SU-DHL-6 (cell line): ENCODE measurements around the gene GLMP.

Experiments used
- H2AFZ ChIP-seq: fragments of 200-600 bp; sonication (generic); 2 replicates; pipeline ENCODE4 v1.6.1; 2014; ENCODE audit warnings: low read depth, mild to moderate bottlenecking, moderate library complexity, mixed read lengths, antibody characterized with exemption, low read length; ENCODE audit not compliant: severe bottlenecking
- H3F3A ChIP-seq: fragments of 200-600 bp; shearing (Covaris generic); 2 replicates; pipeline ENCODE4 v1.6.0; 2016; ENCODE audit warnings: antibody characterized with exemption, mild to moderate bottlenecking; ENCODE audit not compliant: insufficient read depth
- H3K27ac ChIP-seq: fragments of 200-600 bp; sonication (generic); 2 replicates; pipeline ENCODE4 v1.5.1; 2016; ENCODE audit warnings: low read depth, mild to moderate bottlenecking, low read length, moderate library complexity, mixed read lengths
- H3K27me3 ChIP-seq: fragments of 200-600 bp; sonication (generic), shearing (Covaris generic); 2 replicates; pipeline ENCODE4 v1.6.0; 2014; ENCODE audit warnings: mild to moderate bottlenecking, low read length
- H3K36me3 ChIP-seq: fragments of 200-600 bp; sonication (generic); 2 replicates; pipeline ENCODE4 v1.6.1; 2014; ENCODE audit warnings: mild to moderate bottlenecking, low read length, mixed read lengths
- H3K4me2 ChIP-seq: fragments of 300-600, 200-600 bp; shearing (Covaris generic), sonication (generic); 2 replicates; pipeline ENCODE4 v1.6.0; 2014; ENCODE audit warnings: low read length, low read depth, mild to moderate bottlenecking; ENCODE audit not compliant: poor library complexity, severe bottlenecking
- H3K4me3 ChIP-seq: fragments of 200-600 bp; sonication (generic); 2 replicates; pipeline ENCODE4 v1.5.1; 2014; ENCODE audit warnings: antibody characterized with exemption, low read length, mild to moderate bottlenecking, mixed read lengths; ENCODE audit not compliant: insufficient read depth, poor library complexity, severe bottlenecking
- H3K79me2 ChIP-seq: fragments of 200-600 bp; sonication (generic); 2 replicates; pipeline ENCODE4 v1.6.1; 2014; ENCODE audit warnings: mild to moderate bottlenecking, low read length, moderate library complexity; ENCODE audit not compliant: insufficient read depth
- H3K9ac ChIP-seq: fragments of 200-600 bp; sonication (generic); 2 replicates; pipeline ENCODE4 v1.7.0; 2014; ENCODE audit warnings: mild to moderate bottlenecking, low read length
- H3K9me2 ChIP-seq: fragments of 200-600 bp; sonication (generic); replicated peaks from 2 replicates; pipeline ENCODE4 v1.6.1; 2014; ENCODE audit warnings: low read length; ENCODE audit not compliant: insufficient read depth
- H3K9me3 ChIP-seq: fragments of 200-600 bp; sonication (generic); 2 replicates; pipeline ENCODE4 v1.6.1; 2014; ENCODE audit warnings: low read length, mixed read lengths; ENCODE audit not compliant: insufficient read depth
- H4K20me1 ChIP-seq: fragments of 200-600 bp; sonication (generic); 2 replicates; pipeline ENCODE4 v1.6.1; 2014; ENCODE audit warnings: low read depth, mild to moderate bottlenecking, antibody characterized with exemption, low read length, moderate library complexity, mixed read lengths
- EZH2phosphoT487 ChIP-seq: fragments of 200-600 bp; sonication (generic), shearing (Covaris generic); conservative IDR thresholded peaks from 2 replicates; pipeline ENCODE4 v1.6.1; 2018; ENCODE audit warnings: mild to moderate bottlenecking, antibody characterized with exemption, low read length, moderate library complexity, mixed read lengths
- TF ChIP-seq, protein P1 (sequence below): fragments of 200-600 bp; sonication (generic); IDR thresholded peaks from one replicate; pipeline ENCODE4 v1.5.1; 2017; ENCODE audit warnings: antibody characterized with exemption, mild to moderate bottlenecking, low read length, moderate library complexity; ENCODE audit not compliant: insufficient read depth, poor library complexity, severe bottlenecking

The GLMP gene

DNA sequence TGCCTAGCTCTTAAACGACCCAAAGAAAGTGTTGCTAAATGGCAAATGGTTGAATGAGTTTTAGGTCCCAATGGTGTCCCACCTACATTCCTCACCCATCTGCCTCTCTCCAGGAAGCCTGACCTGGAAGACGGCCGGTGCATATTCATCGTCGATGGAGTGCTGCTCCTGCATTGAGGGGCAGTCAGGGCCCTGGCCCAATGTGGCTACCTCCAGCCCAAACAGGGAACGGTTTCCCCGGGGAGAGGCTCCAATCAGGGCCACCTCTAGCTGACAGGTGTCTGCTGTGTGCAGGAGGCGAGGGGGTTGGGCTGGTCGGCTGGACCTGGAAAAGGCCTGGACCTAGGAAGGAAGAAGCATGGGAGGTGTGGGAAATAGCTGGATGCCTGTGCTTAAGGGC is 1.6 kb downstream of the GLMP start:
- H2AFZ ChIP-seq = no peak overlapping the region

DNA sequence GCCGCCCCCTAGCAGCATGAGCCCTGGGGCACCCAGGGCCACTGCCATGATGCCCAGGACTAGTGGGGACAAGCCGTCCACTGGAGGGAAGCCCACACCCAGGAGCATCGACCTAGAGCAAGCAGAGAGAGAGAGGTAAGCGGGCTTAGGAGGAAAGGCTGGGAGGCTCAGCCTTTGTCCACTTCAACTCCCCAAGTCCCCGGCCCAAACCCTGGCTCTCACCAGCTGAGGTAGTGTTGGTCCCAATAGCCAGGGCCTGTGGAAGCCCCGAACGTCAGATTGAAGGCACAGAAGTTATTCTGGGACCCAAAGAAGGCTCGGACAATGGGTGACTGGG is 2.4 kb downstream of the GLMP start:
- H3F3A ChIP-seq = 0 out of 2 replicates have a peak, but pooled peaks cover 5% of the 10 kb centered on the region
- H3K4me3 ChIP-seq = no peak overlapping the region
- H3K4me2 ChIP-seq = no peak overlapping the region
- H3K36me3 ChIP-seq = peaks cover 4% of the 10 kb centered on the region; the same call in 1 of the 2 replicates
- no peaks in the 10 kb centered on the region for H4K20me1 ChIP-seq
- H3K9me2 ChIP-seq = no peaks in the 10 kb centered on the region
- no peaks in the 10 kb centered on the region for H3K79me2 ChIP-seq
- H2AFZ ChIP-seq = no peak overlapping the region
- no peak overlapping the region for H3K9ac ChIP-seq
- TF ChIP-seq, protein P1, sequence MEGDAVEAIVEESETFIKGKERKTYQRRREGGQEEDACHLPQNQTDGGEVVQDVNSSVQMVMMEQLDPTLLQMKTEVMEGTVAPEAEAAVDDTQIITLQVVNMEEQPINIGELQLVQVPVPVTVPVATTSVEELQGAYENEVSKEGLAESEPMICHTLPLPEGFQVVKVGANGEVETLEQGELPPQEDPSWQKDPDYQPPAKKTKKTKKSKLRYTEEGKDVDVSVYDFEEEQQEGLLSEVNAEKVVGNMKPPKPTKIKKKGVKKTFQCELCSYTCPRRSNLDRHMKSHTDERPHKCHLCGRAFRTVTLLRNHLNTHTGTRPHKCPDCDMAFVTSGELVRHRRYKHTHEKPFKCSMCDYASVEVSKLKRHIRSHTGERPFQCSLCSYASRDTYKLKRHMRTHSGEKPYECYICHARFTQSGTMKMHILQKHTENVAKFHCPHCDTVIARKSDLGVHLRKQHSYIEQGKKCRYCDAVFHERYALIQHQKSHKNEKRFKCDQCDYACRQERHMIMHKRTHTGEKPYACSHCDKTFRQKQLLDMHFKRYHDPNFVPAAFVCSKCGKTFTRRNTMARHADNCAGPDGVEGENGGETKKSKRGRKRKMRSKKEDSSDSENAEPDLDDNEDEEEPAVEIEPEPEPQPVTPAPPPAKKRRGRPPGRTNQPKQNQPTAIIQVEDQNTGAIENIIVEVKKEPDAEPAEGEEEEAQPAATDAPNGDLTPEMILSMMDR = no peak
- no peak for TF ChIP-seq EZH2phosphoT487
- H3K27me3 ChIP-seq = no peaks in the 10 kb centered on the region
- H3K27ac ChIP-seq = no peak overlapping the region
- no peaks in the 10 kb centered on the region for H3K9me3 ChIP-seq

More for the DNA sequence above, 1.6 kb downstream of the GLMP start:
- Histone ChIP-seq H3K36me3 (no peaks in the 10 kb centered on the region), H3K9me3 (no peaks in the 10 kb centered on the region), H3K4me2 (no peak overlapping the region), H3K27ac (no peak overlapping the region), H3F3A (0 out of 2 replicates have a peak, but pooled peaks cover 5% of the 10 kb centered on the region), H3K79me2 (no peaks in the 10 kb centered on the region), H3K9me2 (no peaks in the 10 kb centered on the region), H3K4me3 (no peak overlapping the region), H3K27me3 (no peaks in the 10 kb centered on the region), H4K20me1 (no peaks in the 10 kb centered on the region), H3K9ac (no peak overlapping the region)
- no peak for TF ChIP-seq EZH2phosphoT487
- TF ChIP-seq, protein P1 = no peak

DNA sequence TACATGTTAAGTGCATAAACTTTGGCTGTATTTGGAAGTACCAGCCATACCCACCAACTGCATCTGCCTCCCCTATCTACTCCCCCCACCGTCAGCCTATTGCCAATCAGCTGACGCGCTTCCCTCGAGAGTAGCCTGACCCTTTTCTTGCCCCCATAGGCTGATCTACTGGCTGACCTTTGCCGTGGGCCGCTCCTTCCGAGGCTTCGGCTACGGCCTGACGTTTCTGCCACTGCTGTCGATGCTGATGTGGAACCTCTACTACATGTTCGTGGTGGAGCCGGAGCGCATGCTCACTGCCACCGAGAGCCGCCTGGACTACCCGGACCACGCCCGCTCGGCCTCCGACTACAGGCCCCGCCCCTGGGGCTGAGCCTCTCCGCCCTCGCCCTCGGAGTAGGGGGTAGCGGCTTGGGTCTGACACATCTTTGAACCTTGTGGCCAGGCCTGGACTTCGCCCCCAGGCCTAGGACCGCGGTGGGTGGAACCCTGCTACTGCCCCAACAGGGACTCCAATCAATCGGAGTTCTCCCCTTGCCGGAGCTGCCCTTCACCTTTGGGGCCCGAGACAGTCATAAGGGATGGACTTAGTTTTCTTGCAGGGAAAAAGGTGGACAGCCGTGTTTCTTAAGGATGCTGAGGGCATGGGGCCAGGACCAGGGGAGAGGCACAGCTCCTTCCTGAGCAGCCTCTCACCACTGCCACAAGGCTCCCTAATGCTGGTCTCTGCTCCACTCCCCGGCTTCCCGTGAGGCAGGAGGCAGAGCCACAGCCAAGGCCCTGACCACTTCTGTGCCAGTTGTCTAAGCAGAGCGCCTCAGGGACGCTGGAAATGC is 4.0 kb downstream of the GLMP start:
- H3K4me3 ChIP-seq = peak overlapping the region; percentile 41
- peak overlapping the region; percentile 35; the same call in 1 of the 2 replicates for H3K9ac ChIP-seq
- H2AFZ ChIP-seq = no peak overlapping the region
- H3K9me2 ChIP-seq = no peaks in the 10 kb centered on the region
- peak overlapping the region; percentile 47 for H3K4me2 ChIP-seq
- peaks cover 4% of the 10 kb centered on the region; the same call in 1 of the 2 replicates for H3K36me3 ChIP-seq
- 0 out of 2 replicates have a peak, but pooled peaks cover 5% of the 10 kb centered on the region for H3F3A ChIP-seq
- no peaks in the 10 kb centered on the region for H4K20me1 ChIP-seq
- H3K27me3 ChIP-seq = no peaks in the 10 kb centered on the region
- no peaks in the 10 kb centered on the region for H3K9me3 ChIP-seq
- TF ChIP-seq, protein P1 = no peak
- no peak for TF ChIP-seq EZH2phosphoT487
- H3K79me2 ChIP-seq = no peaks in the 10 kb centered on the region
- H3K27ac ChIP-seq = no peak overlapping the region
